Measurements from ENCODE around the gene GPATCH1. TPM values are rescaled to one million over a fixed set of nuclear protein-coding genes. Genes with fewer than 3 reads are reported as not detected.

The GPATCH1 gene
- total and polyA plus RNA-seq, 2 of the 8 experiments (the other 6 are each of a cell fraction or from before 2014, with no cell fraction given) = 4.3 to 8.2 TPM

DNA sequence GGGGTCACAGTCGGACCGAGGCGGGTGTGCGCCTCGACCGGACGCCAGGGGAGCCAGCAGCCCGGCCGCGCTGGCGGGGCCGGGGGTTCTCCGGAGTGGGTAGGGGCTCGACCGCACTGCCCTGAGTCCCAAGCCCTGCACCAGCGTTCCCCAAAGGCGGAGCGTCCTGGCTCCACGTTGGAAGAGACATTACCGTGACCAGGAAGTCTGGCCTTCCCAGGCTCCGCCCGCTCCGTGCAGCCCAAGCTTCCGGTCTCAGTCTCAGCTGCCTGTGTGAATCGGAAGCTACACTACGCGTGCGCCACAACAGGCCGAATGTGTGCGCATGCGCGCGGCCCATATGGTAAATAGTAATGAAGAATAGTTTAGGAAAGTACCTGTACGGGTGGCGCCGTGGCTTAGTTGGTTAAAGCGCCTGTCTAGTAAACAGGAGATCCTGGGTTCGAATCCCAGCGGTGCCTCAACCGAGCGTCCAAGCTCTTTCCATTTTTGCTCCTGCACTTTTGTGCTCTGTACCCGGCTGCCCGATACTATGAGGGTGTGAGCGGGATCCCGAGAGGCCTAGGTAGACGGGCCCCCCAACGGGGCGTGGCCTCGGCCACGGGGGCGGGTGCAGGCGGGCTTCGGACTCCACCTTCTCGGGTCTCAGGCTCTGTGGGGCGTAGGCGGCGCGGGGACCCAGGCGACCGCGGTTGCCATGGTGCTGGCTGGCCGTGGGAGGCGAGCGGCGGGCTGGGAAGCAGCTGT, 95.9 kb downstream of the GPATCH1 start (continued):
- TF ChIP-seq SAP30 (IDR thresholded peaks at IDR 0.05; ENCODE audit: insufficient read depth, insufficient replicate concordance, low read length) (peak; percentile 16), YY1 (IDR thresholded peaks at IDR 0.05; ENCODE audit: low read depth, low read length) (peak; percentile 44; the same call in 1 of the 2 replicates), CEBPB (IDR thresholded peaks at IDR 0.05; ENCODE audit: low read depth, low read length) (no peak), TEAD4 (IDR thresholded peaks at IDR 0.05; ENCODE audit: low read depth, low read length) (peak; percentile 59; the same call in 1 of the 2 replicates), PHF8 (conservative IDR thresholded peaks at IDR 0.05; ENCODE audit: low read depth, low read length) (peak; percentile 94), SP1 (IDR thresholded peaks at IDR 0.05; ENCODE audit: low read depth, low read length) (peak; percentile 73; the same call in 1 of the 2 replicates), BCL11A (IDR thresholded peaks at IDR 0.05; ENCODE audit: low read depth in 2 of 2, low read length in 2 of 2) (no peak), CBX5 (IDR thresholded peaks at IDR 0.05; ENCODE audit: low read depth, low read length) (no peak), SIN3A (conservative IDR thresholded peaks at IDR 0.05 in 1 of 2, IDR thresholded peaks at IDR 0.05 in 1 of 2; ENCODE audit: low read depth in 1 of 2, low read length in 2 of 2) (peak; percentile 59 to 90; a peak in 2 of 4 replicates), RAD21 (IDR thresholded peaks at IDR 0.05 in 1 of 2, conservative IDR thresholded peaks at IDR 0.05 in 1 of 2; ENCODE audit: low read depth in 2 of 2, low read length in 2 of 2) (no peak), ZNF274 (IDR thresholded peaks at IDR 0.05; ENCODE audit: borderline replicate concordance, extremely low read depth, low read length) (no peak), POU5F1 (IDR thresholded peaks at IDR 0.05; ENCODE audit: low read depth, low read length) (0 out of 2 replicates have a peak, but pooled peaks have one; percentile 21), SIX5 (IDR thresholded peaks at IDR 0.05; ENCODE audit: low read depth, low read length) (no peak), CHD1 (IDR thresholded peaks at IDR 0.05; ENCODE audit: low read depth, low read length) (no peak)
- TF ChIP-seq, protein P1, sequence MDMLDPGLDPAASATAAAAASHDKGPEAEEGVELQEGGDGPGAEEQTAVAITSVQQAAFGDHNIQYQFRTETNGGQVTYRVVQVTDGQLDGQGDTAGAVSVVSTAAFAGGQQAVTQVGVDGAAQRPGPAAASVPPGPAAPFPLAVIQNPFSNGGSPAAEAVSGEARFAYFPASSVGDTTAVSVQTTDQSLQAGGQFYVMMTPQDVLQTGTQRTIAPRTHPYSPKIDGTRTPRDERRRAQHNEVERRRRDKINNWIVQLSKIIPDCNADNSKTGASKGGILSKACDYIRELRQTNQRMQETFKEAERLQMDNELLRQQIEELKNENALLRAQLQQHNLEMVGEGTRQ (IDR thresholded peaks at IDR 0.05; ENCODE audit: low read length) = no peak
- TF ChIP-seq, protein P2, sequence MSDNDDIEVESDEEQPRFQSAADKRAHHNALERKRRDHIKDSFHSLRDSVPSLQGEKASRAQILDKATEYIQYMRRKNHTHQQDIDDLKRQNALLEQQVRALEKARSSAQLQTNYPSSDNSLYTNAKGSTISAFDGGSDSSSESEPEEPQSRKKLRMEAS (IDR thresholded peaks at IDR 0.05) = peak; percentile 27; the same call in 1 of the 2 replicates
